ENCODE data around the gene PRMT3.
"Not testable (repeated sequence)": the region's sequence is repeated elsewhere in the genome, so short reads cannot be mapped to it uniquely, and the experiment has no call there.

PRMT3 gene

GRCh38 chr11:20387261-20388095 is at the start of gene PRMT3:
Gene PRMT3, plus strand, starts transcription at chr11:20387716. Its CDS starts 31 bp downstream, at chr11:20387747.
- peak; percentile 99 for DNase-seq

- DNase-seq = no peak
Observed at GRCh38 chr11:20342347-20343141, 45.0 kb upstream of the PRMT3 start.

- peak; percentile 17 for DNase-seq
Observed at GRCh38 chr11:20351136-20351535, 36.4 kb upstream of the PRMT3 start.

GRCh38 chr11:20351751-20352262 is 35.7 kb upstream of the PRMT3 start:
- DNase-seq = no peak

- peak; percentile 59 for DNase-seq
Observed at GRCh38 chr11:20353829-20354434, 33.6 kb upstream of the PRMT3 start.

GRCh38 chr11:20355221-20356219 is 32.0 kb upstream of the PRMT3 start:
- peak; percentile 32 for DNase-seq

- no peak for DNase-seq
Observed at GRCh38 chr11:20357150-20357549, 30.4 kb upstream of the PRMT3 start.

- peak; percentile 76 for DNase-seq
Observed at GRCh38 chr11:20360650-20361049, 26.9 kb upstream of the PRMT3 start.

GRCh38 chr11:20362481-20362880 is 25.0 kb upstream of the PRMT3 start:
- no peak for DNase-seq

GRCh38 chr11:20363149-20363499 is 24.4 kb upstream of the PRMT3 start:
- no peak for DNase-seq

- peak; percentile 66 for DNase-seq
Observed at GRCh38 chr11:20363500-20364340, 23.8 kb upstream of the PRMT3 start, which contains the start of gene HTATIP2. Gene HTATIP2, plus strand, starts transcription at chr11:20363714. Its CDS starts 524 bp downstream, at chr11:20364238.

GRCh38 chr11:20364341-20364792 is 23.1 kb upstream of the PRMT3 start:
- no peak for DNase-seq

- DNase-seq = not testable (repeated sequence)
Observed at GRCh38 chr11:20365465-20365864, 22.1 kb upstream of the PRMT3 start.

- DNase-seq = peak; percentile 86
Observed at GRCh38 chr11:20367313-20367948, 20.1 kb upstream of the PRMT3 start.

- no peak for DNase-seq
Observed at GRCh38 chr11:20368438-20368837, 19.1 kb upstream of the PRMT3 start.

- no peak for DNase-seq
Observed at GRCh38 chr11:20369826-20370225, 17.7 kb upstream of the PRMT3 start.

- DNase-seq = no peak
Observed at GRCh38 chr11:20372081-20372626, 15.4 kb upstream of the PRMT3 start.

- DNase-seq = no peak
Observed at GRCh38 chr11:20373147-20373546, 14.4 kb upstream of the PRMT3 start.

GRCh38 chr11:20373568-20374209 is 13.8 kb upstream of the PRMT3 start:
- no peak for DNase-seq

Measured in suppressor macrophage treated with lipopolysaccharide for 4 hours (primary cell).